Lower leg skin (tissue), 4 donors: ENCODE data around the gene IL10RA. TPM values are rescaled to one million over a fixed set of nuclear protein-coding genes. Genes with fewer than 3 reads are reported as not detected.
A peak's percentile ranks its signal among the peaks of the same experiment; 100 is the strongest.

Experiments used
- DNase-seq, 2 donors: peaks; one replicate each; pipeline ENCODE4 v3.0.0-alpha.2; 2019; ENCODE audit warnings: low spot score in 2 of 2
- H3K4me3 ChIP-seq: fragments of 200-600 bp; sonication (generic); 2 replicates; pipeline ENCODE4 v1.5.1; 2017; ENCODE audit warnings: mild to moderate bottlenecking, low read depth; ENCODE audit not compliant: poor library complexity, severe bottlenecking
- CTCF ChIP-seq, 3 donors: fragments of 450-650 bp; IDR thresholded peaks; one replicate each; pipeline ENCODE4 v1.5.1; 2016; ENCODE audit warnings: antibody characterized with exemption in 3 of 3, mild to moderate bottlenecking in 3 of 3, moderate library complexity in 2 of 3
- POLR2A ChIP-seq, 2 donors: fragments of 450-650 bp; IDR thresholded peaks; one replicate each; pipeline ENCODE4 v1.6.1; 2016 to 2017; ENCODE audit warnings: antibody characterized with exemption in 2 of 2, mild to moderate bottlenecking in 1 of 2, moderate library complexity in 1 of 2
- WGBS, 2 donors: methylation state at CpG; one replicate each; pipeline ENCODE4 v1.1.5; 2018; 5-methylcytosine and 5-hydroxymethylcytosine counted together
- intact Hi-C: fragments of 100-400 bp; cut with DNase I; formaldehyde crosslinking; loops from one replicate; pipeline ENCODE4 v1.15.0; 2023; ENCODE audit warnings: low total_unique reads
- total RNA-seq, 4 donors: library from RNA; depleted of rRNA; stranded (reverse); fragments of >200 nt; gene quantifications; one replicate each; pipeline ENCODE4 v1.1.0, GENCODE V29; 2016

IL10RA gene
- total RNA-seq, 4 donors from 2014 or later = 5.7 to 14.9 (median 8.1) TPM

GRCh38 chr11:118046051-118046963 lies 60.1 kb downstream of the IL10RA start:
- H3K4me3 ChIP-seq = no peak overlapping the region
- WGBS, 2 donors = 33 to 46% methylated on average over 5 of the region's 5 CpGs
- DNase-seq = no peak
- intact Hi-C loops = loop anchor here (10.0 kb wide), 1 partner anchor 222 kb away; the partner anchor contains the start of gene FXYD2
- TF ChIP-seq POLR2A (IDR thresholded peaks at IDR 0.05) (no peak), CTCF (IDR thresholded peaks at IDR 0.05) (no peak)

DNA sequence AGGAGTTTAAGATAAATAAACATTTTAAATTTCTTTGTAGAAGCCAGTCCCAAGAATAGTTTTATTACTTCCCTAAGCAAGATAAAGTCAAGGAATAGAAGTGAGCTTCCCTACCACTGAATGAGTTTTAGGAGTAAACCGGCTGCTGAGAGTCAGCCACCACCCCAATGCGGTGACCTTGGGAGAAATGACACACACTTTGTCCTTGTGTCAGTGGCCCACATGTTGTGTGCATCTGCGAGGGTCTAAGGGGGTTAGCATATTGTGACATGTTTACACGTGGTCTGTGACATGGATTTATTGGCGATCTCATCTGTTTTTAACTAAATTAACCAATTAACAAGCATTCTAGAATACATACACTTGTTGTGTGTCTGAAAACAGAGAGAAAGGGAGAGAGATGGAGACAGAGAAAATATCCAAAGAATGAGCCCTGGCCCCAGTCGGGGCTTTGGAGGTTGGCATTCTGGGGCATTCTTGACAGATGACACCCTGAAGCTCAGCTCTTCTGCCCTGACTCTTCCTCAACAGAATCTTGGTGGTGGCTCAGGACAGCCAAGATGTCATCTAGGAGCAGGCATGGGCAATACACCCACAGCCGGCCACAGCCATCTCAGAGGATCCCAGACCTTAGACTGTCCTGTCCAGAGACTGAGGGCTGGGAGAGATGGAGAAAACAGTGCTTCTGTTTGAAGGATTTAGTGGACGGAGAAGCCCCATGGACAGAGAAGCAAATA lies 60.9 kb downstream of the IL10RA start:
- TF ChIP-seq POLR2A (IDR thresholded peaks at IDR 0.05) = no peak
- TF ChIP-seq CTCF (IDR thresholded peaks at IDR 0.05) = no peak
- intact Hi-C loops = loop anchor here (10.0 kb wide), 1 partner anchor 222 kb away; the partner anchor contains the start of gene FXYD2

GRCh38 chr11:118047749-118048148 lies 61.6 kb downstream of the IL10RA start:
- TF ChIP-seq CTCF (IDR thresholded peaks at IDR 0.05) (no peak), POLR2A (IDR thresholded peaks at IDR 0.05) (no peak)
- intact Hi-C loops = loop anchor here (10.0 kb wide), 1 partner anchor 223 kb away; the partner anchor contains the start of gene FXYD2
- no peak overlapping the region for H3K4me3 ChIP-seq
- 81 to 90% methylated on average over 4 of the region's 4 CpGs for WGBS, 2 donors
- DNase-seq = peak in 1 of 2 donors; percentile 75

More for the DNA sequence above, 60.9 kb downstream of the IL10RA start:
- H3K4me3 ChIP-seq = no peak overlapping the region
- 65 to 70% methylated on average over 8 of the region's 8 CpGs for WGBS, 2 donors
- peak in 1 of 2 donors; percentile 65 for DNase-seq

- H3K4me3 ChIP-seq = no peak overlapping the region
- intact Hi-C loops = loop anchor here (10.0 kb wide), 1 partner anchor 224 kb away; the partner anchor contains the start of gene FXYD2
- DNase-seq = peak in 1 of 2 donors; percentile 48
- TF ChIP-seq POLR2A (IDR thresholded peaks at IDR 0.05) = no peak
- TF ChIP-seq CTCF (IDR thresholded peaks at IDR 0.05) = no peak
- WGBS, 2 donors = 72 to 74% methylated on average over 11 of the region's 11 CpGs
These were observed 62.5 kb downstream of the IL10RA start for GRCh38 chr11:118048472-118049370.

- TF ChIP-seq CTCF (IDR thresholded peaks at IDR 0.05) (no peak), POLR2A (IDR thresholded peaks at IDR 0.05) (no peak)
- intact Hi-C loops = loop anchor here (10.0 kb wide), 3 partner anchors 105 to 225 kb away; partner anchors contain the start of gene FXYD2
- DNase-seq = peak in 1 of 2 donors; percentile 59
- no peak overlapping the region for H3K4me3 ChIP-seq
- 94 to 96% methylated on average over 6 of the region's 6 CpGs for WGBS, 2 donors
These were observed 63.6 kb downstream of the IL10RA start for GRCh38 chr11:118049771-118050170.
